Activated CD8-positive, alpha-beta memory T cell treated with anti-CD3 and anti-CD28 coated beads, Interleukin-2, amount 50 U/mL, for 1 hour (primary cell): ENCODE data around the gene ANTXRL.
"Not testable (repeated sequence)": the region's sequence is repeated elsewhere in the genome, so short reads cannot be mapped to it uniquely, and the experiment has no call there.

Experiments
- DNase-seq: peaks from one replicate; pipeline ENCODE4 v3.0.0-alpha.2; 2020; ENCODE audit errors: extremely low read depth

Gene ANTXRL

DNA sequence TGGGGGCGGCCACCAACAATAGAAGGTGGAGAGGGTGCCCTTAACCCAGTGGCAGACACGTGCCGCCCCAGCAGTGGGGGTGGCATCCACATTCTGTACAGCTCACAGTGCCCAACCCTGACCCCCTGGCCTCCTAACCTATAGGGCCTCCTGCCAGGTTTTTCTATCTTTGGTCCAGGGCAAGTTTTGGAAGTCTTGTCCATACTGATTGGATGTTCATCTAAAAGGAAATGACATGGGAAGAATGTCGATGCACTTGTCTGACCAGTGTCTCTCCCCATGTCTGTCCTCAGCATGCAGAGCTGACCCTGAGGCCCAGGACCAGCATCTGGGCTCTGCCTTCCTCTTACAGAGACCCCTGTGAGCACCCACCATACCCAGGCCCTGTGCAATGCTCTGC lies 32.3 kb upstream of the ANTXRL start:
- no peak for DNase-seq

DNA sequence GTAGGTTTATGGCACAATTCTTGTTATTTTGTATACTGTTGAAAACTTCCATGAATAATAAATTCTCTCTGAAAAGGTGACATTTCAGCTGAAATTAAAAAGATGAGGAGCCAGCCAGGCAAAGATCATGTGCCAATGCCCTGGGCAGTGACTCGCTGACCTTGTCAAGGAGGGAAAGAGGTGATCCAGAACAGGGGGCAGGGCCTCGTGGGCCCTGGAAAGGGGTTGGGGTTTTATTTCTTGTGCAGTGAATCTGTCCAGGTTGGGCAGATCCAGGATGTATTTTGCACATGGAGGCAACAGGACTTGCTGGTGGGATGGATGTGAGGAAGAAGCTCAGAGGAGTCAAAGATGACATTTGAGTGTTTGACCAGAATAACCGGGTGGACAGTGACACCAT lies 31.6 kb upstream of the ANTXRL start:
- DNase-seq, result not testable (repeated sequence)

DNA sequence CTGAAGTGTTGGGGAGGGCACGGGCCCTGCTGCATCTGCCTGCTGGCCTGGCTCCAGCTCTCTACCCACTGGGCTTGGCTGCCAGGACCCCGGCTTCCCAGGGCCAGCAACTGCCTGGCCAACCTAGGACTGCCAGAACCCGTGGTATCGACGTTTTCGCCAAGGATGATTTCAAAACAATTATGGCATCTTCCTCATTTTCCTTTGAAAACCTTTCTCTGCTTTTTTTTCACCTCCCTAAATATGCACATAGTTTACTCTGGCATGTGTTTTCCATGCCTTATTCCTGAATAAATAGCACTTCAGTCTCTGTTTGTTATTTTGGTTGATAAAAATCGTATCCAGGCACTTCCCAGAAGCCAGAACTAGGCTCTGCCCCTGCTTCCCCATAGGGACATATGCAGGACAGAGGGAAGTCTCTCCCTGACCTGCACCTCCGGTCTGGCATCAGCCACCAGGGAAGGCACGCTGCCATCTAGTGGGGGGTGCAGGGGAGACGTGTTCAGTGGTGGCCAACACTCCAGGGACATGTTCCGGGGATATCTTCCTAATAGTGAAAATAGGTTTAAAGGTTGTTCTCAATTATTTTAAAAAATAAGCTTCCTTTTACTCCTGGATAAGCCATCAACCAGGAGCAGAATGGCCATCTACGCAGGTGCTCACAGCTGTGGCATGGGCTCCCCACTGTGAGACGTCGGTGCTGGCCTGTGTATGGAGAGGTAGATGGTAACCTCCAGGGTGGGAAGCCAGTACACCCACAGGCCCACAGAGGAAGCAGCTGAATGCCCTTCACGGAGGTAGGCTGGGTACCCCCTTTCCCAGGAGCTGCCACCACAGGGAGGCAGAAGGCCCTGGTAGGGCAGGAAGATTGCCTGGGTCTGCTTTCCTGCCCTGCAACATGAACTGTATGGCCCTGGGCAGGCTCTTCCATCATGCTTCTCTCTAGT lies 30.7 kb upstream of the ANTXRL start:
- no peak for DNase-seq

DNA sequence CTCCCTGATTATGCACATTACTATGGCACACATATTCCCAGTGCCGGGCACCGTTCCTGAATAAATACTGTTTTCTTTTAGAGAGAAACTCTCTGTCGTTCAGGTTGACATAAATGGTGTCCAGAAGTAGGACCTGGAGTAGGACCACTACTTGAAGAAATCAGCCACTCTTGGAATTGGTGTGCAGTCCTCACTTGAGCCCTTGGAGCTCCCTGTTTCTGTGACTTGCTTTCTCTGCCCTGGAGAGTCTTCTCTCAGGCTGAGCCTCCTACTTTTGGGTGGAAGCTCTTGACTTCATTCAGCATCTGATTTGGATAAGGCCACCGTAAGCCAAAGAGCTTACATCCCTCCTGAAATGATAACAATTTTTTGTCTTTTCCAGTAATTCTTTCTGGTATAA lies 29.7 kb upstream of the ANTXRL start:
- DNase-seq, result no peak

DNA sequence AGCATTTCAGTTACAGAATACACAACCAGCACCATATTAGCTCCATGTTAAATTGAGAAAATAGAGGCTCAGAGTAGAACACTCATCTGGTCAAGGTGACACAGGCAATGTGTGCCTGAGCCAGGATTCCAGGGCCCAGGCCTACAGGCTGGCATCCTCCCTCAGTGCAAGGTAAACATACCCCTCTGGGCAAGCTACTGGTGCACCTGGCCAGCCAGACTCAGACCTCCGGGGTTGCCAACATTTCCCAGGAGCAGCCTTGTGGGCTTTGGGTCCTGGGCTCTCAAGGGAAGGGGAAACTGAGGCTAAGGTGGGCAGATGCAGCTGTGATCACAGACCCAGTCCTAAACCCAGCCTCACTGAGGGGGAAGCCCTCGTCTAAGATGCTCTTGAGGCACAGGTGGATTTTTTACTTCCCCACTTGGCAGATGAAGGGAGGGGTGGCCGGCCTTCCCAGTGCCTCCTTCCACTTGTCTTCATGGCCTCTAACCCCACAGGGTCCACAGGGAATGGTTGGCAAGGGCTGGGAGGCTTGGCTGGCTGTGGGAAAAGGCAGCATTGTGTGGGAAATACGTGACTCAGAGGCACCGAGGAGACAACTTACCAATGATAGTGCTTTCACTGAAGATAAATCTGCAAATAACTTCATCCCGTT lies 23.8 kb upstream of the ANTXRL start:
- DNase-seq, result not testable (repeated sequence)

DNA sequence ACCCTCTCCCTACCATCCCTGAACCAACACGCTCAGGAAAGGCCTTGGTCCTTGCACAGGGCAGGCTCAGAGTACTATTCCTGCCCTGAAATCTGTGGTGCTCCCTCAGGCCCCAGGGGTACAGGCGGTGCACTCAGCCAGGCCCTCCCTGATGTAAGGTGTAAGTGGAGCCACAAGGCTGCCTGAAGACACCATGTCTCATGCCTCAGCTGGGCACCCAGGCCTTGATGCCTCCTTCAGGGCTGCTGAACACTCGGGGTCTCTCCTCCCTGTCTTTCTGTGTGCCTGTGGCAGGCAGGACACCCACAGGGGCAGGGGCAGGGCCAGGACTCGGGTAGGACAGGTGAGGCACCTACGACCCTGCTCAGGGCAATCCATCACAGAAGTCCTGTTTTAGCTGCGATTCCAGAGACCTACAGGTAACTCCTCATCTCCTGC lies 22.9 kb upstream of the ANTXRL start:
- DNase-seq, result no peak

DNA sequence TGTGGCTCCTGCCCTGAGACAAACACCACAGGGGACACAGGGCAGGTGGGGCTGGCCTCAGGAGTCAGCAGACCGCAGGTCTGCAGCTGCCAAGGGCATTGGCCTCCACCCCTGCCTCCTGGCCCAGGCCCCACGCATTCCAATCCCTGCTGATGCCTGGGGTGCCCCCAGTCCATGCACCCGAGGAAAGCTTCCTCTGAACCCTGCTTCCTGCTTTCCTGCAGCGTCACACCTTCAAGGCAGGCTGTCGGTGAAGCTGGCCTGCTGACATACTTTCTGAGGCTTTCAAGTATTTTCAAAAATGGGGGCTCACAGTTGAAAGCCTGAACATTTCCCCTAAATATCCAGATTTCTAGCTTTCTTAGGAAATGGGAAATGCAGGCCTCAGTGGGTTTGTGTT lies 22.5 kb upstream of the ANTXRL start:
- no peak for DNase-seq

DNA sequence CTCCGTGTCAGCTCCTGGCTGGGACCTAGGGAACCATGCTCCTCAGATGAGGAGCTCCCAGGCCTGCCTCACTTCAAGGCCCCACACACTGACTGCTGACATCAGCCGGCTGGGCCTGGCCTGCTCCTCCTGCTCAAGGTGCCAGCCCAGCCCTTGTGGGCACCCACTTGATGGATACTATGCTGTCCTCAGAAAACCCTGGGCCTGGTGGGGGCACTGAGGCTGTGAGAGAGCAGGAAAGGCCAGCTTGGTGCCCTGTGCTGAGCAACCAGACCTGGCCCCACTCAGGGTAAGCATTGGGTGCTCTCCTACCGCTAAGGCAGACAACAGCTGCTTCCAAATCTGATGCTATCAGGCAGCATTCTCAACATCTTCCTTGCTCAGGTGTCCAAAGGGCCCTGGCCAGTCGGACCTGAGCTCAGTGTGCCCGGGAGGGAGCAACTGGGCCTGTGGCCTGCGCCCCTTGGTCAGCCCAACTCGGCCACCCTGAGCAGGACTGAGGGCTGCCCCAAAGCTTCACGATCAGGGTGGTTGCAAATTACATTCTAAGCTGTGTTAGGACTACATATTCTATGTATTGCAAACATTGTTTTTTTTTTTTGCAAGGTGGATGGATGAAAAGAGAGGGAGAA lies 21.9 kb upstream of the ANTXRL start:
- DNase-seq, result no peak

DNA sequence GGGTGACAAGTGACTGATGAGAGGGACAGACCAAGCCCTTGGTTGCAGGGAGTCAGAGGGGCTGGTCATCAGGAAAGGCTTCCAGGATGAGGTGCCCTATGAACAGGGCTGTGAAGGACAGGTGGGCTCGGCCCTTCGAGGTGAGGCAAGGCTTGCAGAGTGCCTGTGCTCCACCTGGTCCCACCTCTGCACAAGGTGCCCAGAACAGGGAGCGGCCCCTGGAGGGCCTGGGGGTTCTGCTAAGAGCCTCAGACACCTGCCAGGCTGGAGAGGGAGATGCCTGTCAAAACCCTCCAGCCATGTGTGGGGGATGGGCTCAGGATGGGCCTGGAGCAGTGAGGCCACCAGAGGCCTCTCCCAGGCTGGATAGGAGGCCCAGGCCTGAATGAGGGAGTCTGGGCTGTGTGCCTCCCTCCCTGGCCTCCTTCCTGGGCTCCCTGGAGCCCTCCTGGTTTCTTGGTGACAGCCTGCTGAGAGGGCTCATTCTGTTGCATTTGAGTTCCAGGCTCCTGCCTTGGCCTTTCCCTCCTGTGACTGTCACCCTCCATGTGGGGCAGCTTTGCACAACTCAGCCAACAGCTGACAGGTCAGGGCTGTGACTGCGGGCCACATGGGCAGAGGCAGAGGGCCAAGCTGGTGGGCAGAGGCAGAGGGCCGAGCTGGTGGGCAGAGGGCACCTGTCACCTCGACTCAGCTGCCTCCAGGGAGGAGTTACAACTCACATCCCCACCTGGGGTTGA lies 21.1 kb upstream of the ANTXRL start:
- not testable (repeated sequence) for DNase-seq

DNA sequence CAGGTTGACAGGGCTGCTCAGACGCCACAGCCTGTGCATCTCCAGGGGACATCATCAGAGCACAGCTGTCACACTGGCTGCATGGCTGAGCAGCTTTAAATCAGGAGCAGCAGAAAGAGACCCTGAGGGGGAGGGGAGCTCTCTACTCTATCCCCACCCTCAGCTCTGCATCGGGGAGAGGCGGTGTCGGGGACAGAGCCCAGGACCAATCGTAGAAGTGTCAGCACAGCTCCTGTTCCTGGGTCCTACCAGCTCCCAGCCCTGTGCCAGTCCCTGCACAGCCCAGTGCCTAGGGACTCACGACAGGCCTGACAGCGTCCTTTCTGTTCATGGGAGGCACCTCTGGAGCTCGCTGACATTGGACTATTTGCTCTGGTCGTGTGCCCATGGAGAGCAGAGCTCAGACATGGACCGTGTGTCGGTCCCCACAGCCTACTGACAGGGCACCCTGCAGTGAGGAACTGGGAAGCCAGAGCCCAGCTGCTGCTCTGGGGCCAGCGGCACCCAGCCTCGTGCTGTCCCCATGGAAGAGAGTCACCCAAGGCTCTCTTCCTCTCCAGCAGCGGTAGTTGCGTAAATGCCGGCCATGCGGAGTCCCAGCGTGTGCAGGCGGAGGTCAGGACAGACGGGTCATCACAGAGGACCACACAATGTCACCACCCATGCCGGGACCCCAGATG lies 20.4 kb upstream of the ANTXRL start:
- no peak for DNase-seq

DNA sequence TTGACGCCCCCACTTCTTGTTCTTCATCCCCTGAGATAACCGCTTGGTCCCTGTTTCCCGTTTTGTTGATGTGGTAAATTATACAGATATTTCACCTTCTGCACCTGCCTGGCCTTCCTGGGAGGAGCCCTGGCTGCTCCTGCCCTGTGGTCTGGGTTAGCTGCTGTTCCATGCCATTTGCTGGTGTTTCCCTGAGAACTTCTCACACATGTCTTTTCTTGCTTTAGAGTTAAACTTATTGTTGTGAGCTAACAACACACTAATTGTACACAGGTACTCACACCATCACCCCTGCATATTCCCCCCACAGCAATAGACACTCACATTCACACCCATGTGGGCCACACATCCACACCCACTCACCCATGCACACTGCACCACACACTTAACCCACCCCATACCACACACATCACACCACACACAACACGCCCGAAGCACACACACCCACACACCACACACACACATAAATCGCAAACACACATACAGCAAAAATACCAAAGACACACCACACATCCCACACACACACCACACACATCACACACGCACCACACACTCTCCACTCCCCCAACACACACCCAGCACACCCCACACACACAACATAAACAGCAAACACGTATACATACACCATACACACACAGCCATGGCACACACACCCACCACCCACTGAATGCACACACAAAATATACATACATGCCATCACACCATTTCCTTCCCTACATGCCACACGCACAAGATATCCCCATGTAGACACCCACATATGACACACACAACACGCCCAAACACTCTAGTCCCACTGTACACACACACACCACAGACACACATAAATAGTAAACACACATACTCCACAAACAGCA lies 19.4 kb upstream of the ANTXRL start:
- DNase-seq, result no peak

DNA sequence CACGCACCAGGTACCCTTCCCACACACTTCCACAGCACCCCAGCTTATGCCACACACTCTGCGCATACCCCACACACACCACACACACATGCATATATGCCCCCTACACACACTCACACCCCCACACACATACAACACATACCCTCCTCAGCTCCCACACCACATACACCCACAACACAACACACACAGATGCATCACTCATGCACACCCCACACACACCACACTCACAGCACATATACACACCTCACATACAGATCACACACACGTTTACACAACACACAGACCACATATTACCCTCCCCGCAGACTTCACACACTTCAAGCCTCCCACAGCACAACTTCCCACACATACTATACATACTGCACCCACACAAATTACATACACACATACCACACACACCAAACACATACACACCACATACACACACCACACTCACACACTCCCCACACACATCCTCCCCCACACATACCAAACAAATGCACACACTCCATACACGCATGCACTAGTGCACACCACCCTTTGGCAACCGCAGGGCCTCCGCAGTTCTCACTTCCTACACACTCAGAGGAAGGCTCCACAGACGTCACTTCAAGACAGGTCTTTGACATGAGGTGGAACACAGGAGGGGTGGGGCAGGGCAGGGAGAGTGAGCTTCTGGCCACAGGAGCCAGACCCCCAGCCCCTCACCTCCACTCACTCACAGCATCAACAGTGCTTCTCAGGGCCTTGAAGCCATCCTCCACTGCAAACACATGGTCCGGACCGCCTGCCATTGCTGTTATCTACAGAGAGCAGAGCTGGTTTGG lies 18.5 kb upstream of the ANTXRL start:
- DNase-seq, result peak; percentile 24

DNA sequence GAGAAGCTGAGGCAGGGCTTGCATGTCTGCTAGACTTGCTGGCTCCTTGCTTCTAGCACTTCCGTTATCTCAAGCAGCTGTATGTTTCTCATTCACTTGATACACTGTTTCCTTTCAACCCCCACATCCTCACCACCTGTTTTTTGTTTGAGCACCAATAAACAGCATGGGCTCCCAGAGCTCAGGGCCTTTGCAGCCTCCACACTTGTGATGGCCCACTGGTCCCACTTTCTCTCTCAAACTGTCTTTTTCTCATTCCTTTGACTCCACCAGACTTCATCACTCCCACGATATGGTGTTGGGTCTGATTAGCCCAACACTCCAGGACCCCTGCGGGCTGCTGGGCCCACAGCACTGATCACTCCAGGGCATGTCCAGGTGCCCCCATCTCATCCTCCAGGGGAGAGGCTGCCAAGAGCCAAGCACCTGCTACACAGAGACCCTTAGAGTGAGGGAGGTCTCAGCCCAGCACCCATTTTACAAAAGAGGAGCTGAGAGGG lies 17.2 kb upstream of the ANTXRL start:
- not testable (repeated sequence) for DNase-seq

DNA sequence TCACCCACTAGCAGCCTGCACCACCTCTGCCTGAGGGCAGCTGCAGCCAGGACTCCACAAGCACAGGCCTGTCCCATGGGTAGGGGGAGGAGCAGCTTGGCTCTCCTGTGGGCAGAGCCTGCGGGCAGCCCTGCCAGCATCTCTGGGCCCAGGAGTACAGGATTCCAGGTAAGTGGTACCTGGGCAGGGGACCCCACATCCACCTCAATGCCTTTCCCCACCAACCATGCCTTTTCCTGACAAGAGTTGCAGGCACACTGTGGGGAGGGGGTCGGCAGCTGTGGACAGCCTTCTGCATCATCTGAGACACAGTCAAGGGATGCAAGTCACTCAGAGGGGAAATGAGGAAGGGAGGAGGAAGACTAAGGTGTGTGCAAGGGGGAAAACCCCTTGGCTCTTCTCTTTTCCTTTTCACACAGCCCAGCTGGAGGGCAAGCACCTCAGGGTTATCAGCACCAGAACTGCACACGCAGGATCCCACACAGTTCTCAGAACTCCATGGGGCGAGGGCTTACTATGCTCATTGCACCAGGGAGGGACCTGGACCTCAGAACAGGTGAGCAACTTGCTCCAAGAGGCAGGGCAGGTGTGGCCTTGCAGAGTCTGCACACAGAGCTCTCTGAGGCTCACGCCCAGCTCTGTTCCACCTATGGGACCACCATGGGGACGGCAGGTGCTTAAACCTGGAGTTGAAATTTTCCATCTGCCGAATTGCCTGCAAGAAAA lies 16.5 kb upstream of the ANTXRL start:
- no peak for DNase-seq

DNA sequence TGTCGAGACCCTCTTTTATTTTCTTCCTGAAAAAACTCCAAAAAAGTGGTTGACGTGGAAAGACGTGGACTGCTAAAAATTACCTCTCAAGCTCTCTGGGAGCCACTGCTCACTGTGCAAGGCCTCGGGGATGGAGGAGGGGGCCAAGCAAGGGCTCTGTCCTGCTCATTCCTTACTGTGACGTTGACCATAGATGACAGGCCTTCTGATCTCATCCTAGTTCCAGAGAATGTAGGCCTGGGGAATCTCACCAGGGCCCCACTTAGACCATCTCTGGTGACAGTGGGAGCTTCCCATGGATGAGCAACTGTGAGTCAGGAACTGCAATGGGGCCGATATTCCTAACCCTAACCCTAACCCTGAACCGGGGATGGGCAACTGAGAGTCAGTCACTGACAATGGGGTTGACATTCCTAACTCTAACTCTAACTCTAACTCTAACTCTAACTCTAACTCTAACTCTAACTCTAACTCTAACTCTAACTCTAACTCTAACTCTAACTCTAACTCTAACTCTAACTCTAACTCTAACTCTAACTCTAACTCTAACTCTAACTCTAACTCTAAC lies 15.8 kb upstream of the ANTXRL start:
- not testable (repeated sequence) for DNase-seq

DNA sequence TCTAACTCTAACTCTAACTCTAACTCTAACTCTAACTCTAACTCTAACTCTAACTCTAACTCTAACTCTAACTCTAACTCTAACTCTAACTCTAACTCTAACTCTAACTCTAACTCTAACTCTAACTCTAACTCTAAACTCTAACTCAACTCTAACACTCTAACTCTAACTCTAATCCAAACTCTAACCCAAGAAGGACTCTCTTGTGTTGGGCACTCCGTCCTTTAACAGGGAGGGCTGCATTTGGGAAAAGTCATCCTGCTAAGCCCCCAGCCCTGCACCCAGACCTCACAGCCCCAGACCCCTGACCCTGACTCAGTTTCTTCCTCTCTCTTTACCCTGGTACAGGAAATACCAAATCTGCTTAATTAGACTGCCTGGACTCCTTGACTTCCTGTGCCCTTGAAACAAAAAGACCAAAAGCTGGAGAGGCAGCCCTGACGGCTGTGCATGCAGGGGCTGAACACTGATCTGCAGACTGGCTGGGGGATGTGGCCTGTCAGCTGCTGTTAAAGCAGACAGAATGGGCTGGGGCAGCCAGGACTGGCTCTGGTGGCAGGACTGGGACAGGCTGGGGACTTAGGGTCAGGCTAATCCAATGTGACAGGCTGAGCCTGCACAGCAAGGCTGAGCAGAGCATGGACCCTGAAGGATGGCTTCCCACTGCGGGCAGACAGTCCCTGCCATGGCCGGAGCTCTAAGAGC lies 14.8 kb upstream of the ANTXRL start:
- DNase-seq, result not testable (repeated sequence)

DNA sequence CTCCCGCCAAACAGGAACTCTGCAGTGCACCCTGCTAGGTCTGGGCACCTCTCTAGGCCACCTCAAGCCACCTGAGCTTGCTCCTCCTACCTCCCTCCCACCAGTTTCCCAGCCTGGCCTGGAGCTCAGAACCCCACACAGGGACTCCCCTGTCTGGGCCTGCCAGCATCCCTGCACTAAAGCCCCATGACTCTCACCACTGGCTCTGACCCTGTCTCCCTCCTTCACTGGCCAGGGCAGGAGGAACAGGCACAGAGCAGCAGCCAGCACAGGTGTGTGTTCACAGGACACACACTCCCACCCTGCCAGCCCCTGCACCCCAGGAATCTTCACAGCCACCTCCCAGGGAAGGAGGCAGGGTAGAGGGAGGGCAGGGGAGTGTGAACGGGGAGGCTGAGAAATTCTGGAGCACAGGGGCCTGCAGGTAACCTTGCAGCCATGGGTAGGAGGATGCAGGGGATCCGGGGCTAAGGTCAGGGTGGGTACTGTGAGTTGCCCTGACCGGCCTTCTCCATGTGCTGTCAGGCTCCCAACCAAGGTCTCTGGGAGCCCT lies 13.9 kb upstream of the ANTXRL start:
- DNase-seq, result no peak
